ENCODE data around the gene FOXP1.

Gene FOXP1

GRCh38 chr3:71451060-71451459, 132.5 kb downstream of the FOXP1 start:
- H3K27ac ChIP-seq (ENCODE audit: low read depth, low read length), result no peak overlapping the region
- no peak overlapping the region for H2BK120ac ChIP-seq (ENCODE audit: insufficient read depth, low read length, poor library complexity)
- no peak for DNase-seq
- no peak overlapping the region for H2BK5ac ChIP-seq (ENCODE audit: low read depth, low read length, poor library complexity)
- H3K79me1 ChIP-seq (ENCODE audit: low read length), result peaks cover 2% of the 10 kb centered on the region
- no peaks in the 10 kb centered on the region for H3K36me3 ChIP-seq (ENCODE audit: control insufficient read depth in 1 of 2, insufficient read depth in 2 of 2, low read length in 2 of 2)
- no peaks in the 10 kb centered on the region for H3K27me3 ChIP-seq (ENCODE audit: insufficient read depth, low read length)
- H3K9me3 ChIP-seq (ENCODE audit: insufficient read depth, low read depth, low read length), result no peaks in the 10 kb centered on the region
- H2AK5ac ChIP-seq (ENCODE audit: low read length), result no peak overlapping the region
- no peak overlapping the region for H3K4me3 ChIP-seq (ENCODE audit: low read depth, low read length)
- no CpG with 5 or more reads among the region's 4 CpGs for WGBS (ENCODE audit: extremely low coverage, insufficient coverage, insufficient read length)
- no peak overlapping the region for H4K91ac ChIP-seq (ENCODE audit: low read depth, low read length)
- H3K4ac ChIP-seq (ENCODE audit: low read depth, low read length), result no peak overlapping the region
- H3K14ac ChIP-seq (ENCODE audit: low read length), result no peak overlapping the region
- no peak overlapping the region for H4K8ac ChIP-seq (ENCODE audit: low read depth, low read length)
- H3K9ac ChIP-seq (ENCODE audit: low read length), result no peak overlapping the region
- peaks cover 7 to 8% of the 10 kb centered on the region in 2 experiments for H3K4me1 ChIP-seq (ENCODE audit: control insufficient read depth in 1 of 2, insufficient read depth in 2 of 2, low read length in 2 of 2)
- no peak overlapping the region for H2BK12ac ChIP-seq (ENCODE audit: low read length)
- no peak overlapping the region for H3K18ac ChIP-seq (ENCODE audit: low read length)
- no peak overlapping the region for H3K4me2 ChIP-seq (ENCODE audit: low read length)
- H4K12ac ChIP-seq (ENCODE audit: low read depth, low read length), result no peak overlapping the region
- H2AFZ ChIP-seq (ENCODE audit: insufficient read depth, low read length, poor library complexity), result no peak overlapping the region
- no peak overlapping the region for H3K23ac ChIP-seq (ENCODE audit: low read length)
- no peaks in the 10 kb centered on the region for H3K79me2 ChIP-seq (ENCODE audit: control insufficient read depth, insufficient read depth, low read length, poor library complexity)

GRCh38 chr3:71450162-71450561, 133.4 kb downstream of the FOXP1 start:
- no peak overlapping the region for H3K18ac ChIP-seq (ENCODE audit: low read length)
- H3K79me2 ChIP-seq (ENCODE audit: control insufficient read depth, insufficient read depth, low read length, poor library complexity), result no peaks in the 10 kb centered on the region
- no peak overlapping the region for H2AK5ac ChIP-seq (ENCODE audit: low read length)
- H3K27me3 ChIP-seq (ENCODE audit: insufficient read depth, low read length), result no peaks in the 10 kb centered on the region
- H3K9me3 ChIP-seq (ENCODE audit: insufficient read depth, low read depth, low read length), result no peaks in the 10 kb centered on the region
- H2BK120ac ChIP-seq (ENCODE audit: insufficient read depth, low read length, poor library complexity), result no peak overlapping the region
- DNase-seq, result no peak
- H2BK12ac ChIP-seq (ENCODE audit: low read length), result no peak overlapping the region
- no peak overlapping the region for H4K91ac ChIP-seq (ENCODE audit: low read depth, low read length)
- H3K14ac ChIP-seq (ENCODE audit: low read length), result no peak overlapping the region
- H3K4me3 ChIP-seq (ENCODE audit: low read depth, low read length), result no peak overlapping the region
- no peak overlapping the region for H3K27ac ChIP-seq (ENCODE audit: low read depth, low read length)
- H3K4ac ChIP-seq (ENCODE audit: low read depth, low read length), result no peak overlapping the region
- H2AFZ ChIP-seq (ENCODE audit: insufficient read depth, low read length, poor library complexity), result no peak overlapping the region
- no peak overlapping the region for H3K23ac ChIP-seq (ENCODE audit: low read length)
- peaks cover 2% of the 10 kb centered on the region for H3K79me1 ChIP-seq (ENCODE audit: low read length)
- H4K12ac ChIP-seq (ENCODE audit: low read depth, low read length), result no peak overlapping the region
- no peak overlapping the region for H2BK5ac ChIP-seq (ENCODE audit: low read depth, low read length, poor library complexity)
- H3K9ac ChIP-seq (ENCODE audit: low read length), result no peak overlapping the region
- no peaks in the 10 kb centered on the region for H3K36me3 ChIP-seq (ENCODE audit: control insufficient read depth in 1 of 2, insufficient read depth in 2 of 2, low read length in 2 of 2)
- no peak overlapping the region for H4K8ac ChIP-seq (ENCODE audit: low read depth, low read length)
- no CpG with 5 or more reads among the region's 6 CpGs for WGBS (ENCODE audit: extremely low coverage, insufficient coverage, insufficient read length)
- H3K4me2 ChIP-seq (ENCODE audit: low read length), result no peak overlapping the region
- H3K4me1 ChIP-seq (ENCODE audit: control insufficient read depth in 1 of 2, insufficient read depth in 2 of 2, low read length in 2 of 2), result peaks cover 7 to 8% of the 10 kb centered on the region in 2 experiments

GRCh38 chr3:71447803-71448202, 135.7 kb downstream of the FOXP1 start:
- Histone ChIP-seq H3K4ac (ENCODE audit: low read depth, low read length) (no peak overlapping the region), H3K9me3 (ENCODE audit: insufficient read depth, low read depth, low read length) (no peaks in the 10 kb centered on the region), H3K4me3 (ENCODE audit: low read depth, low read length) (no peak overlapping the region), H3K4me2 (ENCODE audit: low read length) (no peak overlapping the region), H3K27ac (ENCODE audit: low read depth, low read length) (no peak overlapping the region), H2BK5ac (ENCODE audit: low read depth, low read length, poor library complexity) (peak overlapping the region; percentile 23), H4K8ac (ENCODE audit: low read depth, low read length) (no peak overlapping the region), H2AFZ (ENCODE audit: insufficient read depth, low read length, poor library complexity) (no peak overlapping the region), H3K9ac (ENCODE audit: low read length) (no peak overlapping the region), H3K14ac (ENCODE audit: low read length) (no peak overlapping the region), H3K18ac (ENCODE audit: low read length) (no peak overlapping the region), H4K91ac (ENCODE audit: low read depth, low read length) (no peak overlapping the region), H2BK12ac (ENCODE audit: low read length) (no peak overlapping the region), H3K79me1 (ENCODE audit: low read length) (peaks cover 2% of the 10 kb centered on the region), H2AK5ac (ENCODE audit: low read length) (no peak overlapping the region), H3K27me3 (ENCODE audit: insufficient read depth, low read length) (no peaks in the 10 kb centered on the region), H3K36me3 (ENCODE audit: control insufficient read depth in 1 of 2, insufficient read depth in 2 of 2, low read length in 2 of 2) (no peaks in the 10 kb centered on the region), H3K4me1 (ENCODE audit: control insufficient read depth in 1 of 2, insufficient read depth in 2 of 2, low read length in 2 of 2) (peaks cover 5 to 14% of the 10 kb centered on the region in 2 experiments), H3K23ac (ENCODE audit: low read length) (no peak overlapping the region), H3K79me2 (ENCODE audit: control insufficient read depth, insufficient read depth, low read length, poor library complexity) (no peaks in the 10 kb centered on the region), H4K12ac (ENCODE audit: low read depth, low read length) (no peak overlapping the region), H2BK120ac (ENCODE audit: insufficient read depth, low read length, poor library complexity) (peak overlapping the region; percentile 65)
- peak in 1 of 2 donors; percentile 31 for DNase-seq
- no CpG with 5 or more reads among the region's 5 CpGs for WGBS (ENCODE audit: extremely low coverage, insufficient coverage, insufficient read length)

GRCh38 chr3:71447197-71447596, 136.3 kb downstream of the FOXP1 start:
- no CpG with 5 or more reads among the region's 2 CpGs for WGBS (ENCODE audit: extremely low coverage, insufficient coverage, insufficient read length)
- Histone ChIP-seq H2BK5ac (ENCODE audit: low read depth, low read length, poor library complexity) (no peak overlapping the region), H3K79me2 (ENCODE audit: control insufficient read depth, insufficient read depth, low read length, poor library complexity) (no peaks in the 10 kb centered on the region), H2AK5ac (ENCODE audit: low read length) (no peak overlapping the region), H3K4me3 (ENCODE audit: low read depth, low read length) (no peak overlapping the region), H4K12ac (ENCODE audit: low read depth, low read length) (no peak overlapping the region), H4K8ac (ENCODE audit: low read depth, low read length) (peak overlapping the region; percentile 13), H3K4me1 (ENCODE audit: control insufficient read depth in 1 of 2, insufficient read depth in 2 of 2, low read length in 2 of 2) (peaks cover 5 to 14% of the 10 kb centered on the region in 2 experiments), H2AFZ (ENCODE audit: insufficient read depth, low read length, poor library complexity) (no peak overlapping the region), H3K4ac (ENCODE audit: low read depth, low read length) (no peak overlapping the region), H3K27me3 (ENCODE audit: insufficient read depth, low read length) (no peaks in the 10 kb centered on the region), H3K9me3 (ENCODE audit: insufficient read depth, low read depth, low read length) (no peaks in the 10 kb centered on the region), H3K9ac (ENCODE audit: low read length) (no peak overlapping the region), H3K18ac (ENCODE audit: low read length) (peak overlapping the region; percentile 37), H3K14ac (ENCODE audit: low read length) (peak overlapping the region; percentile 9), H3K4me2 (ENCODE audit: low read length) (no peak overlapping the region), H2BK12ac (ENCODE audit: low read length) (peak overlapping the region; percentile 73), H3K36me3 (ENCODE audit: control insufficient read depth in 1 of 2, insufficient read depth in 2 of 2, low read length in 2 of 2) (no peaks in the 10 kb centered on the region), H3K27ac (ENCODE audit: low read depth, low read length) (no peak overlapping the region), H4K91ac (ENCODE audit: low read depth, low read length) (peak overlapping the region; percentile 31), H2BK120ac (ENCODE audit: insufficient read depth, low read length, poor library complexity) (peak overlapping the region; percentile 1), H3K79me1 (ENCODE audit: low read length) (peaks cover 2% of the 10 kb centered on the region), H3K23ac (ENCODE audit: low read length) (no peak overlapping the region)
- no peak for DNase-seq

All from trophoblast cell (in vitro differentiated cells and primary cell).